ENCODE measurements around the gene DDAH1. TPM values are rescaled to one million over a fixed set of nuclear protein-coding genes. Genes with fewer than 3 reads are reported as not detected.

Gene DDAH1
- total and polyA plus RNA-seq, 5 donors: 3.8 to 10.1 (median 5.6) TPM

- intact Hi-C loops (cut with DNase I): loop anchor here in 1 of 4 donors (10.0 kb wide), 1 partner anchor 204 kb away; no protein-coding TSS in a partner anchor
- Histone ChIP-seq H3K27me3 (ENCODE audit: control insufficient read depth, insufficient read depth) (no peaks in the 10 kb centered on the region), H3K9me3 (ENCODE audit: control insufficient read depth, low read length) (no peaks in the 10 kb centered on the region), H3K4me1 (ENCODE audit: control insufficient read depth, insufficient read depth, low read length) (no peaks in the 10 kb centered on the region), H3K4me3 (ENCODE audit: low read length) (no peak overlapping the region), H3K27ac (ENCODE audit: low read length) (no peak overlapping the region)
- ATAC-seq (no peak), DNase-seq (no peak)
- 100% methylated on average over 1 of the region's 1 CpG for WGBS
These were observed 25.5 kb upstream of the DDAH1 start for GRCh38 chr1:85490270-85490985.

DNA sequence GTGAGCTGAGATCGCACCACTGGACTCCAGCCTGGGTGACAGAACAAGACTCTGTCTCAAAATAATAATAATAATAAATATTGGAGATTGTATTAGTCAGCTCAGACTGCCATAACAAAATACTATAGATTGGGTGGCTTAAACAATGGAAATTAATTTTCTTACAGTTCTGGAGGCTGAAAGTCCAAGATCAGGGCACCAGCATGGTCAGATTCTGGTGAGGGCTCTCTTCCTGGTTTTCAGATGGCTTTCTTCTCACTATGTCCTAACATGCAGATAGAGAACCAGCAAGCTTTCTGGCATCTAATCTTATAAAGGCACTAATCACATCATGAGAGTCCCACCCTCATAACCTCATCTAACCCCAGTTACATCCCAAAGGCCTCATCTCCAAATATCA lies 23.2 kb upstream of the DDAH1 start:
- H3K4me3 ChIP-seq (ENCODE audit: low read length): no peak overlapping the region
- no peaks in the 10 kb centered on the region for H3K4me1 ChIP-seq (ENCODE audit: control insufficient read depth, insufficient read depth, low read length)
- no peak for ATAC-seq
- H3K27ac ChIP-seq (ENCODE audit: low read length): no peak overlapping the region
- no peak for DNase-seq
- no peaks in the 10 kb centered on the region for H3K9me3 ChIP-seq (ENCODE audit: control insufficient read depth, low read length)
- intact Hi-C loops (cut with DNase I): no loop called here
- WGBS: 98% methylated on average over 1 of the region's 1 CpG
- H3K27me3 ChIP-seq (ENCODE audit: control insufficient read depth, insufficient read depth): no peaks in the 10 kb centered on the region

DNA sequence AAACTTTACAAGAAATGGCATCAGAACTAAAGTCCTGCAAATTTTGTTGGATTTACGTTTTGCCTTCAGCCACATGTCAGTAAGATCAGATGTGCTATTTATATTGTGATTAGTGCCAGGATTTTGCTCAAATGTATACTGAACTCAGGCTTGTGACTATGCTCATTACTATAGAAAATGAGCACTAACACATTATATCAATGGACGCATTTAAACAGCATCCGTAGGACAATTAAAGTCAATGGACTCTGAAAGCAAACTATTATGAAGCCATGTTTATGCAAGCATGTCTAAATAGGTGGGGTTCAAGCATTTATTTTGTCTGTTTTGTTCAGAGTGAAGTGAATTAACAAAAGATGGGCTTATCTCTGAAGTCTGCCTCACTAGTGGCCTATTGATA lies 20.6 kb upstream of the DDAH1 start:
- no peak for ATAC-seq
- WGBS: 93% methylated on average over 3 of the region's 3 CpGs

DNA sequence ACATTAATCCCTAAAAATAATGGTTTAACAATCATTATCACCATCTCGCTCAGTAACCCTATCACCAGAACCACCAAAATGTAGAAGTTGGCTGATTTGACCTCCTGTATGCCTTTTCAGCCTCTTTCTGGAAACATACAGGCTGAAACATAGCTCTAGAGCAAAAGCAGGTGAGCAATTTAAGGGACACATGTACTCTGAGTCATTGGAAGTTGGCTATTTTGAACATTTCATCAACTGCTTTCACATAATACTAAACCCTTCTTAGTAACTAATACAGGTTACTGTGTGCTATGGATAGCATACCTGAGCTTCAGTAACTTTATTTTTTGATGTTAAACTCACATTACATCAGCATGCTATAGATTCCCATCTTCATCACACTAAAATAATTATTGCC lies 19.8 kb upstream of the DDAH1 start:
- ATAC-seq: no peak
- Histone ChIP-seq H3K4me1 (ENCODE audit: control insufficient read depth, insufficient read depth, low read length) (no peaks in the 10 kb centered on the region), H3K4me3 (ENCODE audit: low read length) (no peak overlapping the region), H3K9me3 (ENCODE audit: control insufficient read depth, low read length) (no peaks in the 10 kb centered on the region), H3K27me3 (ENCODE audit: control insufficient read depth, insufficient read depth) (no peaks in the 10 kb centered on the region), H3K27ac (ENCODE audit: low read length) (no peak overlapping the region)
- 96% methylated on average over 1 of the region's 1 CpG for WGBS
- DNase-seq: no peak
- intact Hi-C loops (cut with DNase I): no loop called here

More for the DNA sequence above, 20.6 kb upstream of the DDAH1 start:
- Histone ChIP-seq H3K27ac (ENCODE audit: low read length) (no peak overlapping the region), H3K4me1 (ENCODE audit: control insufficient read depth, insufficient read depth, low read length) (no peaks in the 10 kb centered on the region), H3K27me3 (ENCODE audit: control insufficient read depth, insufficient read depth) (no peaks in the 10 kb centered on the region), H3K9me3 (ENCODE audit: control insufficient read depth, low read length) (no peaks in the 10 kb centered on the region), H3K4me3 (ENCODE audit: low read length) (no peak overlapping the region)
- intact Hi-C loops (cut with DNase I): no loop called here
- DNase-seq: no peak

DNA sequence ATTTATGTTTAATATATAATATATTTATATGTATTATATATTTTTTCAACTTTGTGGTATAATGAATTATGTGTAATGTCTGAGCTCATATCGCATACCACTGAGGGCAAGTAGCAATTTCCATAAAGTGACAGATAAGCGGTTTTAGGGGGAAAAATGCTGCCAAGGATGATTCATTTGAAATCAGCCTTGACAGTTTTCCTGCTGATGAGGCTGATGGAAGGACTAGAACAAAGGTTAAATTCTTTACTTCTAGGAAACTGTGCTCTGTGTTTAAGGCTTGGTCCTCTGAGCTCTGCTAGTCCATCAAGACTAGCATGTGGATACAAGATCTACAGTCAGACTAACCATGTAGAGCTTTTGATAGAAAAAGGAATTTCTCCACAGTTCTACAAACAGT lies 19.3 kb upstream of the DDAH1 start:
- 92% methylated on average over 2 of the region's 2 CpGs for WGBS
- intact Hi-C loops (cut with DNase I): no loop called here
- H3K27ac ChIP-seq (ENCODE audit: low read length): no peak overlapping the region
- DNase-seq (no peak), ATAC-seq (no peak)
- no peak overlapping the region for H3K4me3 ChIP-seq (ENCODE audit: low read length)
- no peaks in the 10 kb centered on the region for H3K9me3 ChIP-seq (ENCODE audit: control insufficient read depth, low read length)
- H3K27me3 ChIP-seq (ENCODE audit: control insufficient read depth, insufficient read depth): no peaks in the 10 kb centered on the region
- H3K4me1 ChIP-seq (ENCODE audit: control insufficient read depth, insufficient read depth, low read length): no peaks in the 10 kb centered on the region

DNA sequence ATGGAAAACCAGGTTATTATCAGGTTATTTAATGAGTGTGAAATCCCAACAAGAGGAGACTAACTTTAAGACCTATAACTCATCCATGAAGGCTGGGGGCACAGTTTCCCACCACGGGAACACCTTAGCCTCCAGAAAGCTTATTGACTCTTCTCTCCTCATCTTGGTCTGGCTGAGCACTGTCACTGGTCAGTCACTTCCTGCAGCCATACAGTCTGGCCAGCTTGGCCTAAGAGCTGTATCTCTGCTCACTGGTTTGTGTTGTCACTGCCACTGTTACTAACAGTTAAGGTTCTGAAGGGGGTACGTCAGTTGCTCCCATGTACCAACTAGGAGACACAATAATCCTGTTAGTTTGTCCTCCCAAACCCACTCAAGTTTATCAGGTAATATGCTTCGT lies 16.7 kb upstream of the DDAH1 start:
- Histone ChIP-seq H3K9me3 (ENCODE audit: control insufficient read depth, low read length) (no peaks in the 10 kb centered on the region), H3K4me1 (ENCODE audit: control insufficient read depth, insufficient read depth, low read length) (no peaks in the 10 kb centered on the region), H3K27me3 (ENCODE audit: control insufficient read depth, insufficient read depth) (no peaks in the 10 kb centered on the region), H3K27ac (ENCODE audit: low read length) (no peak overlapping the region), H3K4me3 (ENCODE audit: low read length) (no peak overlapping the region)
- ATAC-seq (no peak), DNase-seq (no peak)
- WGBS: 92% methylated on average over 3 of the region's 3 CpGs
- intact Hi-C loops (cut with DNase I): no loop called here

DNA sequence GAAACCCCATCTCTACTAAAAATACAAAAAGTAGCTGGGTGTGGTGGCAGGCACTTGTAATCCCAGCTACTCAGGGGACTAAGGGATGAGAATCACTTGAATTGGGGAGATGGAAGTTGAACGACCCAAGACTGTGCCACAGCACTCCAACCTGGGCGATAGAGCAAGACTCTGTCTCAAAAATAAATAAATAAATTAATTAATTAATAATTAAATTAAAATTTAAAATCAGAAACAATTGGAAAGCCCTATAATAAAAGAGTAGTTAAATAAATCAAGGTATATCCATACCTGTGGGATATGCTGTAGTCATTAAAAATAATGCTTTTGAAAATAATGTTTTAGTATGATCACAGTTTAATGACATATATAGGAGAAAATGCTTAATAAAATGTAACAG lies 15.6 kb upstream of the DDAH1 start:
- Histone ChIP-seq H3K27ac (ENCODE audit: low read length) (no peak overlapping the region), H3K4me1 (ENCODE audit: control insufficient read depth, insufficient read depth, low read length) (no peaks in the 10 kb centered on the region), H3K27me3 (ENCODE audit: control insufficient read depth, insufficient read depth) (no peaks in the 10 kb centered on the region), H3K4me3 (ENCODE audit: low read length) (no peak overlapping the region), H3K9me3 (ENCODE audit: control insufficient read depth, low read length) (no peaks in the 10 kb centered on the region)
- 91% methylated on average over 2 of the region's 2 CpGs for WGBS
- ATAC-seq (no peak), DNase-seq (no peak)
- intact Hi-C loops (cut with DNase I): no loop called here

DNA sequence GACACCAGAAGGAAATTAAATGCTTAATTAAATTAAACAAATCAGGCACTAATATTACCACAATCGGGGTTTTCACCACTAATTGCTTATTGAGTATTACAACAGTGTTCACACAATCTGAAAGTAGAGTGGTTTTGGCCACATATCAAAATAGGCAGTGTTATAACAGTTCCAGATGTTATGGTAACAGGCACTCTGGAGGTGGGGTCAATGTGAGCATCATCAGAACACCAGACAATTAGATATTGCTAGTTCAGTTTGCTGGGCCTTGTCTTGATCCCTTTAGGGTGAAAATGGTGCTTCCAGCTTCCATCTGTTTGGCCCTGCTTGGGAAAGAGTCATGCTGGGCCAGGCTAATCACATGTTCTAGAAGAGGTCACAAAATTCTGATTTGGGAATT lies 14.5 kb upstream of the DDAH1 start:
- Histone ChIP-seq H3K4me3 (ENCODE audit: low read length) (no peak overlapping the region), H3K4me1 (ENCODE audit: control insufficient read depth, insufficient read depth, low read length) (no peaks in the 10 kb centered on the region), H3K9me3 (ENCODE audit: control insufficient read depth, low read length) (no peaks in the 10 kb centered on the region), H3K27me3 (ENCODE audit: control insufficient read depth, insufficient read depth) (no peaks in the 10 kb centered on the region), H3K27ac (ENCODE audit: low read length) (no peak overlapping the region)
- intact Hi-C loops (cut with DNase I): no loop called here
- no peak for DNase-seq
- WGBS: 81% methylated on average over 1 of the region's 1 CpG
- no peak for ATAC-seq

DNA sequence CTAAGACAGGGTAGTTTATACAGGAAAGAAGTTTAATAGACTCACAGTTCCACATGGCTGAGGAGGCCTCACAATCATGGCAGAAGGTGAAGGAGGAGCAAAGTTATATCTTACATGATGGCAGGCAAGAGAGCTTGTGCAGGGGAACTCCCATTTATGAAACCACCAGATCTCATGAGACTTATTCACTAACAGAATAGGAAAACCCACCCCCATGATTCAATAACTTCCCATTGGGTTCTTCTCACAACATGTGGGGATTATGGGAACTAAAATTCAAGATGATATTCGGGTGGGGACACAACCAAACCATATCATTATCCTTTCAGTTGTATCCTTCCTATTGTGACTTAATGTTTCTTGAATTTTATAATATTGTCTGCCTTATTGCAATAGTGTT lies 13.4 kb upstream of the DDAH1 start:
- Histone ChIP-seq H3K27ac (ENCODE audit: low read length) (no peak overlapping the region), H3K9me3 (ENCODE audit: control insufficient read depth, low read length) (no peaks in the 10 kb centered on the region), H3K4me3 (ENCODE audit: low read length) (no peak overlapping the region), H3K27me3 (ENCODE audit: control insufficient read depth, insufficient read depth) (no peaks in the 10 kb centered on the region), H3K4me1 (ENCODE audit: control insufficient read depth, insufficient read depth, low read length) (no peaks in the 10 kb centered on the region)
- intact Hi-C loops (cut with DNase I): no loop called here
- WGBS: 78% methylated on average over 1 of the region's 1 CpG
- DNase-seq (no peak), ATAC-seq (no peak)

DNA sequence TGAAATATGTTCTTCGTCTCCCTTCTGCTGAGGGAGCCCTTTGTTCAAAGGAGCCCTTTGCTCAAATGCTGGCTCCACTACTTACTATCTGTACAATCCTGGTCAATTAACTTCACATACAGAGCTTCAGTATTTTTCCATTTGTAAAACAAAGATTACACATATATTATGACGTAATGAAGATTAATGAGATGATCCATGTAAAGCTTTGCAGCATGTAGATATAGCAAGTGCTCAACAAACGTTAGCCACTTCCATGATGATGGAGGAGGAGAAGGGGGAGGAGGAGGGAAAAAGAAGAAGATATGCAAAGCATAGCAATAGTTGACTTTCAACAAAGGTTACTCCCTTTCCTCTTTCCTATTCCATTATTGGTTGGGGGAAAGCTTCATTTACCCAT lies 10.1 kb upstream of the DDAH1 start:
- no peaks in the 10 kb centered on the region for H3K27me3 ChIP-seq (ENCODE audit: control insufficient read depth, insufficient read depth)
- no peaks in the 10 kb centered on the region for H3K9me3 ChIP-seq (ENCODE audit: control insufficient read depth, low read length)
- no peak overlapping the region for H3K27ac ChIP-seq (ENCODE audit: low read length)
- no peaks in the 10 kb centered on the region for H3K4me1 ChIP-seq (ENCODE audit: control insufficient read depth, insufficient read depth, low read length)
- ATAC-seq (no peak), DNase-seq (no peak)
- no peak overlapping the region for H3K4me3 ChIP-seq (ENCODE audit: low read length)
- 85% methylated on average over 3 of the region's 3 CpGs for WGBS
- intact Hi-C loops (cut with DNase I): no loop called here

- Histone ChIP-seq H3K4me3 (ENCODE audit: low read length) (no peak overlapping the region), H3K27ac (ENCODE audit: low read length) (no peak overlapping the region), H3K27me3 (ENCODE audit: control insufficient read depth, insufficient read depth) (no peaks in the 10 kb centered on the region), H3K9me3 (ENCODE audit: control insufficient read depth, low read length) (no peaks in the 10 kb centered on the region), H3K4me1 (ENCODE audit: control insufficient read depth, insufficient read depth, low read length) (no peaks in the 10 kb centered on the region)
- intact Hi-C loops (cut with DNase I): no loop called here
- ATAC-seq: no peak
- DNase-seq: no peak
- WGBS: 75% methylated on average over 6 of the region's 6 CpGs
These were observed 8.4 kb upstream of the DDAH1 start for GRCh38 chr1:85473390-85473789.

- H3K4me3 ChIP-seq (ENCODE audit: low read length): no peak overlapping the region
- no peaks in the 10 kb centered on the region for H3K9me3 ChIP-seq (ENCODE audit: control insufficient read depth, low read length)
- H3K4me1 ChIP-seq (ENCODE audit: control insufficient read depth, insufficient read depth, low read length): no peaks in the 10 kb centered on the region
- intact Hi-C loops (cut with DNase I): no loop called here
- ATAC-seq (no peak), DNase-seq (no peak)
- H3K27me3 ChIP-seq (ENCODE audit: control insufficient read depth, insufficient read depth): no peaks in the 10 kb centered on the region
- WGBS: 30% methylated on average over 1 of the region's 1 CpG
- H3K27ac ChIP-seq (ENCODE audit: low read length): no peak overlapping the region
These were observed 6.6 kb upstream of the DDAH1 start for GRCh38 chr1:85471558-85471957.

Measured in right cardiac atrium (tissue), 5 donors.